Epithelial cell of proximal tubule (primary cell): Measurements from ENCODE around the gene KCTD11. TPM values are rescaled to one million over a fixed set of nuclear protein-coding genes. Genes with fewer than 3 reads are reported as not detected.
A peak's percentile ranks its signal among the peaks of the same experiment; 100 is the strongest.
"Not testable (repeated sequence)": the region's sequence is repeated elsewhere in the genome, so short reads cannot be mapped to it uniquely, and the experiment has no call there.

Source experiments
- DNase-seq: peaks from one replicate; pipeline ENCODE4 v3.0.0-alpha.2; 2011; ENCODE audit warnings: low read depth
- H3K4me3 ChIP-seq: 2 replicates; pipeline ENCODE4 v1.5.1; 2011; ENCODE audit warnings: low read depth, mild to moderate bottlenecking, low read length
- total RNA-seq: library from RNA; depleted of rRNA; stranded (reverse); fragments of >200 nt; gene quantifications from 2 replicates; pipeline ENCODE4 v1.2.3, GENCODE V29; 2015
- TF ChIP-seq, protein P1 (sequence below): conservative IDR thresholded peaks from 2 replicates; pipeline ENCODE4 v1.5.1; 2012; ENCODE audit warnings: low read depth, mild to moderate bottlenecking, low read length

Gene KCTD11
- total RNA-seq, 1 donor from 2014 or later: 12.3 TPM

DNA sequence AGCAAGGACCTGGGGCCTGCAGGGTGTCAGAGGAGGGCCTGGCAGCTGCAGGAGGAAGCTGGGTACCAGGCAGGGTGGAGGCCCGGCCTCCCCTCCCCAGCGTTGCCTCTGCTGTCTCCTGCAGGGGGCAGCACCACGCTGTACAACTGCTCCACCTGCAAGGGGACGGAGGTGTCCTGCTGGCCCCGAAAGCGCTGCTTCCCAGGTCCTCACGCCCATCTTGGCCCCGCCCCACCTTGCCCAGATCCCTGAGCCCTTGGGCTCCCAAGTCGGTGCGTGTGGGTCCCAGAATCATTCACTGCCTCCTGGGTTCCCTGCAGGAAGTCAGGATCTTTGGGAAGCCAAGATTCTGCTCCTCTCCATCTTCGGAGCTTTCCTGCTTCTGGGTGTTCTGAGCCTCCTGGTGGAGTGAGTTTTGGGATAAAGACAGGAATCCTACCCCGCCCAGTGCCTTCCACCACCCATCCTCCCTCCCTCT is 4.1 kb downstream of the KCTD11 start:
- H3K4me3 ChIP-seq: no peak overlapping the region
- TF ChIP-seq, protein P1, sequence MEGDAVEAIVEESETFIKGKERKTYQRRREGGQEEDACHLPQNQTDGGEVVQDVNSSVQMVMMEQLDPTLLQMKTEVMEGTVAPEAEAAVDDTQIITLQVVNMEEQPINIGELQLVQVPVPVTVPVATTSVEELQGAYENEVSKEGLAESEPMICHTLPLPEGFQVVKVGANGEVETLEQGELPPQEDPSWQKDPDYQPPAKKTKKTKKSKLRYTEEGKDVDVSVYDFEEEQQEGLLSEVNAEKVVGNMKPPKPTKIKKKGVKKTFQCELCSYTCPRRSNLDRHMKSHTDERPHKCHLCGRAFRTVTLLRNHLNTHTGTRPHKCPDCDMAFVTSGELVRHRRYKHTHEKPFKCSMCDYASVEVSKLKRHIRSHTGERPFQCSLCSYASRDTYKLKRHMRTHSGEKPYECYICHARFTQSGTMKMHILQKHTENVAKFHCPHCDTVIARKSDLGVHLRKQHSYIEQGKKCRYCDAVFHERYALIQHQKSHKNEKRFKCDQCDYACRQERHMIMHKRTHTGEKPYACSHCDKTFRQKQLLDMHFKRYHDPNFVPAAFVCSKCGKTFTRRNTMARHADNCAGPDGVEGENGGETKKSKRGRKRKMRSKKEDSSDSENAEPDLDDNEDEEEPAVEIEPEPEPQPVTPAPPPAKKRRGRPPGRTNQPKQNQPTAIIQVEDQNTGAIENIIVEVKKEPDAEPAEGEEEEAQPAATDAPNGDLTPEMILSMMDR: peak; percentile 88
- no peak for DNase-seq

DNA sequence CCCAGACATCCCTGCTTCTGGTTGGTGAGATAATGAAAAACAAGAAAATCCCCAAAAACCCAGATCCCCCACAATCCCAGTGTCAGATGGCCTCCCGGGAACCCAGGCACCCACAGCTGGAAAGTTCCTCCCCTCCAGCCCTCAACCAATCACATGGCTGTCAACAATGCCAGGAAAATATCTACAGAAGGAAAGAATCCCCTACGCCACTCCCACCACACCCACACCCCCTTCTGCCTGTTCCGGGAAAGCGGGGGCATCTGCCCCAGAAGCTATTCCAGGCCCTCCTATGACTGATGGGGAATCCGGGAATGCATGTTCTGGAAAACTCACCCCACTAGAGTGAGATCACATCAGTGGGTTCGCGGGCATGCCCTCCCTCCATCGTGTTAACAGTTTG is 4.8 kb downstream of the KCTD11 start:
- TF ChIP-seq, protein P1: no peak

DNA sequence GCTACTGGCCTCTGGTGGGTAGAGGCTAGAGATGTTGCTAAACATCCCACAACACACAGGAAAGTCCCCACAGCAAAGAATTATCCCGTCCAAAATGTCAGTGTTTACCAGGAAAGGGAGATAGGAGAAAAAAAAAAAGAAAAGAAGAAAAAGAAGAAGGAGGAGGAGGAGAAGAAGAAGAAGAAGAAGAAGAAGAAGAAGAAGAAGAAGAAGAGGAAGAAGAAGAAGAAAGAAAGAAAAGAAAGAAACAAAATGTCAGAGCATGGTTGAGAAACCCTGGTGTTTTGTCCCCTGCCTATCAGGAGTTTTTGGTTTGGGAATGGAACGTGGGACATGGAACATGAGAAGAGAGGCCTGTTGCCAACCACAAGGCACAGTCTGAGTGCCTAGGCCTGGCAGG is 5.4 kb downstream of the KCTD11 start:
- TF ChIP-seq, protein P1: no peak
- no peak for DNase-seq
- H3K4me3 ChIP-seq: no peak overlapping the region

More for the DNA sequence above, 4.8 kb downstream of the KCTD11 start:
- no peak for DNase-seq
- H3K4me3 ChIP-seq: no peak overlapping the region

DNA sequence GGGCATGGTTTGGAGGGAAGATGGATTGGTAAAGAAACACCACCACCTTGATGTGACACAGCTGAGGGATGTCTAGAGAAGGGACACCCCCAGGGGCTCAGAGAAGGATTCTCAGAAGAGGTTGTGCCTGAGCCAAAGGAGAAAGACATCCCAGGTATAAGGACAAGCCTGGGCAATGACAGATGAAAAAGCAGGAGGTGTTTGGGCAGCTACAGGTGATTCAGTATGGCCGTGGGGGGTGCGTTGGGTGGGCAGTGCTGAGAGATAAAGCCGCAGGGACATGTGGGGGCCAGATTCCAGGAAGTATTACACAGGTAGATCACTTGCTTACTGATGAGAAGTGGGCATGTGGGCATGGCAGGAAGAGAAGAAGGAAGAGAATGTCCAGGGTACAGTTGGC is 9.9 kb downstream of the KCTD11 start:
- H3K4me3 ChIP-seq: no peak overlapping the region
- TF ChIP-seq, protein P1: no peak

DNA sequence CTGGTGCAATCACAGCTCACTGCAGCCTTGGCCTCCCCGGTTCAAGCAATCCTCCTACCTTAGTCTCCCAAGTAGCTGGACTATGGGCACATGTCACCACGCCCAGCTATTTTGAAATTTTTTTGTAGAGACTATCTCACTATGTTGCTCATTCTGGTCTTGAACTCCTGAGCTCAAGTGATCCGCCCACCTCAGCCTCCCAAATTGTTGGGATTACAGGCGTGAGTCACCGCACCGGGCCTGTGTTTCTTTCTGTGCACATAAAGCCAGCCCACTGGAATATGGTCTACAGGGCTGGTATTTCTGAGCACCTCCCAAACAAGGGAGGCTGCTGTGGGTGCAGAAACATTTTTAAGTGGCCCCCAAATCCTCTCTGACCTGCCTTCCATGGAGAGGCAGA is 11.3 kb downstream of the KCTD11 start:
- no peak for DNase-seq
- TF ChIP-seq, protein P1: no peak
- no peak overlapping the region for H3K4me3 ChIP-seq

More for the DNA sequence above, 9.9 kb downstream of the KCTD11 start:
- DNase-seq: no peak

DNA sequence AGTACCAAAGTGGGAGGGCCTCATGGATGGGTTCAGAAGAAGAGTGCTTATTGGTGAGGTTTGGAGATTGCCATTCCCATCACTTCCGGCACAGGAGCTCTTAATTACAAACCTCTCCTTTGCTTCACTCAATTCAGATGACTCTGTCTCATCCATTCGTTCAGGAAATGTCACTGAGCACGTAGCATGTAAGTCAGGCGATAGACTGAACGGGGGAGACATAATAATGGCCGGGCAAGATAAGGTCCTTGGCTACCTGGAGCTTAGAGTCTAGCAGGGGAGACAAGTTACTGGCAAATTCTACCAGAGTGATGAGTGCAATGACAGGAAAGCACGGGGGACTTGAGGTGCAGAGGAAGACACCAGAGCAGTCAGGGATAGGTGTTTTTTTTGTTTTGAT is 14.0 kb downstream of the KCTD11 start:
- not testable (repeated sequence) for H3K4me3 ChIP-seq

DNA sequence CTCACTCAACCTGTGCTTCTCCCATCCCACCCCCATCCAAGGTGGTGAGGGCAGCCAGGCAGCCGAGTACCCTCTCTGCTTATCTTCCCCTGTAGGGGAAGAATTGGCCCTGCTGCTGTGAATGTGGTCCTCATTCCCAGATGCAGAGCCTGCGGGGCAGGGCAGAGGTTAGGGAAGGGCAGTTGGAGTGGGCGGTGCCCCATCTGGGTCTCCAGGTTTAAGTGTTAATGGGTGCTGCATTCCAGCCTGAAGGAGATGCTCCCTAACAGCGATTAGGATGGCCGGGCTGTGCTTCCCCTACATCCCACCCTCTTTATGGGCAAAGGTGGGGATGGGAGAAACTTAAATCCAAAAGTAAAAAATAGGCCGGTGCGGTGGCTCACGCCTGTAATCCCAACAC is 15.1 kb downstream of the KCTD11 start:
- TF ChIP-seq, protein P1: no peak
- no peak for DNase-seq

More for the DNA sequence above, 14.0 kb downstream of the KCTD11 start:
- DNase-seq: not testable (repeated sequence)

More for the DNA sequence above, 15.1 kb downstream of the KCTD11 start:
- no peak overlapping the region for H3K4me3 ChIP-seq
